Middle frontal gyrus (tissue), 1 donor: Measurements from ENCODE around the gene MCOLN2.
"Not testable (repeated sequence)": the region's sequence is repeated elsewhere in the genome, so short reads cannot be mapped to it uniquely, and the experiment has no call there.

Experiments used
- DNase-seq: peaks from one replicate; pipeline ENCODE4 v3.0.0-alpha.2; 2015; ENCODE audit warnings: low spot score; ENCODE audit errors: extremely low spot score

Gene MCOLN2

DNA sequence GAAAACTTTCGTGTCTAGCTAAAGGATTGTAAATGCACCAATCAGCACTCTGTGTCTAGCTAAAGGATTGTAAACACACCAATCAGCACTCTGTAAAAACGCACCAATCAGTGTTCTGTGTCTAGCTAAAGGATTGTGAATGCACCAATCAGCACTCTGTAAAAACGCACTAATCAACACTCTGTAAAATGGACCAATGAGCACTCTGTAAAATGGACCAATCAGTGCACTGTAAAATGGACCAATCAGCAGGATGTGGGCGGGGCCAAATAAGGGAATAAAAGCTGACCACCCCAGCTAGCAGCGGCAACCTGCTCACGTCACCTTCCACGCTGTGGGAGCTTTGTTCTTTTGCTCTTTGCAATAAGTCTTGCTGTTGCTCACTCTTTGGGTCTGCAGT lies 94.2 kb downstream of the MCOLN2 start:
- not testable (repeated sequence) for DNase-seq

DNA sequence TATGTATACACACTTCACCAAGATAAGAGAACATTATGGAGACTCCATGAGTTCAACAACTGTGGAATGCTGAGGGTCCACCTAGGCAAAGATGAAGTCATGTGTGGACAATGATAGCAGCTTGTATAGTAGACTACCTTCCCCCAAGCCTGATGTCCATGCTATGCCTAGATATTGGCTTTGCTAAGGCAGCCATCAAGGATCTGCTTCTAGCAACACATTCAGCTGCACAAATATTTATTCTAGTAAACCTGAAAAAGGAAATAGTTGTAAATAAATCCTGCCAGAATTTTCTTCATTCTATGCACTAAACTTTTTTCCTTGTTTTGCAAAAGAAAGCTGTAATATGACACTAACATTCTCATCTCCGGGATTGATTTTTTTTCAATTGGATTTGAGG lies 96.9 kb downstream of the MCOLN2 start:
- no peak for DNase-seq

DNA sequence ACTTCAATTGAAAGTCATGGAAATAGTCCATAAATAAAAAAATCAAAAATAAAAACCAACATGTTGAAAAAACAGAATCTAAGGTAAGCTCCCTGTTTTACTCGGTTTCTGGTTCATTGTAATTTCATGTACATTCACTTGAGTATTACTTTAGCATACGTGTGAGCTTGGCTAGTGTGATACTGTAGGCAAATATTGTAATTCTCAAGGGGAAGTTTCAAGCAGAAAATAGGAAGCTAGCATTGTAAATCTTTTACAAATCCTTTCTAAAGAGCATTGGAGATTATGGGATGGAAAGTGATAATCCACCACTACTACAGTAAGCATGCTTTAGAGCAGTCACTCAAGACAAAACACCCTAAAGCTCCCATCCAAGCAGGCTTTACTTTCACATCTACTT lies 100.6 kb downstream of the MCOLN2 start:
- DNase-seq = no peak

DNA sequence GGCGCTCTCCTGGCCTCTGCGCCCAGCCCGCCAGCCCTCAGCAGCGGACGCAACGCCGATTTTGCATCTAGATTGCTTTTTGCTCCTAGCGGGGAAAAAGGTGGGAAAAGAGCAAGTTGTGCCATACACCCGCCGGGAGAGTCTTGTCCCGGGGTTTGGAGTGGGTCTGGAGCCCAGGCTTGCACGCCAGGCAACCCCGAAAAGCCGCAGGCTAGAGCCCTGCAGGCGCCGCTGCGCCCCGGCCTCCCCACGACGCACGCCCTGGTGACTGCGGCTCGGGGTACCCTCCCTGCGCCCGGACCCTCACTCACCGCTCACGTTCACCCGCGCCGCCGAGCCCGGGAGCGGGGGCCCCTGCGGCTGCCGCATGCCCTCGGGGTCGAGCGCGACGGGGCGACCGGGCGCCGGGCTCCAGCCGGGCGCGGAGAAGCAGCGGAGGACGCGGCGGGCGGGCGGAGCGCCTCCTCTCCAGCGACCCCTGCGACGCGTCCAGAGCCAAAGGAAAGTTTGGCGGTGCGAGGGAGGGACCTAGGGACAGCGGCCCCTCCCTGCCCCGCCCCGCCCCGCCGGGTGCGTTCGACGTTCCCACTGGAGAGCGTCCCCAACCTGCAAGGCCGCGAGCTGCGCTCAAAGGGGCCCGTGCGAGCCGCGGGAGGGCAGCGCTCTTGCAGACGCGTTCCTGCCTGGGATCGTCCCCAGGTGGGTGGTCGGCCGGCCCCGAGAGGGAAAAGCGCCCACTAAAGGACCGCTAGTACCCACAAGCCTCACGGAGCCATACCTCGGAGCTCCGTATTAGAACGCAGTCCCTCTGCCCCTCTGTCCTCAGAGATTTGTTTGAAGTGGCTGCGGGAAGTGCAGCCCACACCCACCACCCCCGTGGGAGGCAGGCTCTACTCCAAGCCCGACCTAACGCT lies 104.0 kb downstream of the MCOLN2 start, which contains the start of gene LPAR3:
Gene LPAR3, minus strand, starts transcription at position 502 of the 914 bp plus-strand sequence. CDS start 27,086 bp downstream, outside the sequence.
- DNase-seq = no peak

DNA sequence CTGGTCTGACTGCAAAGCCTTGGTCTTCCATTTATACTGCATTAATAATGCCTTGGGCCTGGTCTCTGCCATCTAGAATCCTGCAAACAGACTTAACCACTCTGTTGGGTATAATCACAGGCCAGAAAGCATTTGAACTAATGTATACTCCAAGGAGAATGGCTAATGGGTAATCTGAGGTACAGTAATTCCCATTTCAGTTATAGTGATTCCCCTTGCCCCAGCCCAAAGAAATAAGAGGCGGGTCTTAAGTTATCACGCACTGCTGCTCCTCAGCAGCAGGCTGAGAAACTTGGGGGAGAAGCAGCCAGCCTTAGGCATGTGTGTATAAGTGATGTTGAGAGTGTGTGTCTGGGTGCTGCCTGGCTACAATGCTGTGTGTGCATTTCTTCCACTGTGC lies 106.3 kb downstream of the MCOLN2 start:
- no peak for DNase-seq

DNA sequence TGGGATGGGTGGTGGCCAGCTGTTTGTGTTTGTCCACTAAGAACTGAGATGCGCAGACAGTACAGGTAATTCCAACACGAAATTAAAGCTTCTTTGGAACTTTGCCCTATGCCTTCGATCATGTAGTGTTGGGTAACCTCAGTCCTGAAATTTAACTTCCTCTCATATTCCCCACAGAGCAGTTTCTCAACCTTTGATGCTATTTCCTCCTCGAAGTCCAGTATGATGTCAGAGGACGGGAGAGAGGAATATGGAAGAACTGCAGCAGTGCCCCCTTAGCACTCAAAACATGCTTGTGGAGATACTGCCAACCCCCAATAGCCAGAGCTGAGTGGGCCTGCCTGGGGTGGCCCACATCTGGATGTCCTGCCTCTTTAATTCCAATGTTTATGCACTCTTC lies 107.5 kb downstream of the MCOLN2 start:
- no peak for DNase-seq

DNA sequence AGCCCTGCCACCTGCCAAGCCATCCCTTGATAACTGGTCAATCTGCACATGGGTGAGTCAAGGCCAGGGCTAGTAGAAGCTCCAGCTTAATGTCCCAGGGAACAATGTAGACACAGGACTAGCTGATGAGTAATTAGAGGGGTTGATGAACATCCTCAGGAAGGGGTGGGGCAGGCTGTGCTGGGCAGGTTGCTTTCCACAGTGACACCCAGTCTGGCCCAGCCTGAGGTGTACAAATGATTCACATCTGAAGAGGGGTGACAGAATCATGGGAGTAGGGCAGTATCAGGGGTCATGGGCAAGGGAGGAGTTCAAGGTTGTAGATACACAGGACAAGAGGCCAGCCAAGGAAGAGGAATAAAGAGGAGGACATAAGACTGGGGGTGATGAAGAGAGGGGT lies 108.2 kb downstream of the MCOLN2 start:
- DNase-seq = no peak

DNA sequence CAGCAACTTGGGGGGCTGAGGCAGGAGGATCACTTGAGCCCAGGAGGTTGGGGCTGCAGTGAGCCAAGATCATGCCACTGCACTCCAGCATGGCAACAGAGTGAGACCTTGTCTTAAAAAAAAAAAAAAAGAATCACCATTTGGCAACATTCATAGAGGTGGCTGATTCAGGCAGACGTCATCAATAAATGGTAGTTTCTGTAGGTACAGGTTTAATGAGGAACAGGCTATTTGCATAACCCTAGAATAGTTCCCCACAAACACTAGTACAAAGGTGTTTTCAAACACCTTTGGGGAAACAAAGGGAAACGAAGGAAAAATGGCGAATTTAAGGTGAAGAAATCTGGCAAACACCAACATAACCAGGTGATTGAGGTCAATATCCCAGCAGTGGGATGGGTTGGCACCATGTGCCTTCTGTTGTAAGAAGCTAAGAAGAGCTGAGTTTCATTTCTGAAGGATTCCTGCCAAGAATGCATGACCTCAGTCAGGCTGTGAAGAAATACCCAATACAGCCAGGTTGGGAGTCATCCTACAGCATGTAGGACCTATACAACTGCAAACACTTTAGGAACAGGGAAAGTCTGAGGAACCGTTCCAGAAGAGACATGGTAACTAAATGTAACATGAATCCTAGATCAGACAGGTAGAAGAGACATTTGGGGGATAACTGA lies 109.5 kb downstream of the MCOLN2 start:
- no peak for DNase-seq

DNA sequence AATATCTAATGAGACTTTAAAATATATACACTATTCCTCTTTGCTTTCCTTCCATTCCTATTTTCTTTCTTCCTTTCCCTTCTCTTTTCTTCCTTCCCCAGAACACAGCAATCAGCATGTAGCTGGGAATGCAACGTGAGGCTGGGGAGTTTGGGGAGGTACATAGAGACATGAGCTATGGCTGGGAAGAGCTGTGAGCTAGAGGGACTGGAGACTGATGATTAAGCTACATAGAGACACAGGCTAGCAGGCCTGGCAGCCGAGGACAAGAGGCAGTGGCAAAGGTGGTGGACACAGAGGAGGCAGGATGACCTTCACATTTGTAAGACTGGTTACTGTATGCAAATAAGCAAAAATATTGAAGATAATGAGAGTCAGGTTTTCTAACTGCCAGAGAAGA lies 111.4 kb downstream of the MCOLN2 start:
- DNase-seq = no peak

DNA sequence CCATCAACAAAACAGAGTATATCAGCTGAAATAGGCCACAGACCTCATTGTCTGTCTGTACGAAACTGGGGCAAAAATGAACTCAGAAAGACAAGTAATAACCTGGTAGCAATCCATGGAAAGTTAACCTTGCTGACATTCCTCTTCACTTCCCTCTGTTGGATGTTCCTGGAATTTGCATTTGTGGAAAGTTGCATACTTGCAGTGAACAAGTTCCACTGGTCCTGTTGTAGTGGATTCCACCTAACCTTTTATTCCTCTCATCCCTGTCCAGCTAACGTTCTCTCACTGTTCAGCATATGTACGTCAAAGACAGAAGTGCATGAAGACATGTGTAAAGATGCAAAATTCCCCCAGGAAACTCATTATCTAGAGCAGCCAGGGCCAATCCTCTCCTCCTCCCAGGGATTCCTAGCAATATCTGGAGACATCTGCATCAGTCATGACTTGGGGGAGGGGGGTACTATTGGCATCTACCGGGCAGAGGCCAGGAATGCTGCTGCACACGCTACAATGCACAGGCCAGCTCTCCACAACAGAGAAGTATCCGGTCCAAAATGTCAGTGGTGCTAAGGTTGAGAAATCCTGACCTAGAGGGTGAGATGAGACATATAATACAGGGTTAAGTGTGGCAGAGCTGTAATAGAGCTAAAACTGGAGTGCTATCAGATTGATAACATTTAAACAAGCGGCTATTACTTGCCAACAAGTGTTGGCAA lies 112.1 kb downstream of the MCOLN2 start:
- DNase-seq = no peak

DNA sequence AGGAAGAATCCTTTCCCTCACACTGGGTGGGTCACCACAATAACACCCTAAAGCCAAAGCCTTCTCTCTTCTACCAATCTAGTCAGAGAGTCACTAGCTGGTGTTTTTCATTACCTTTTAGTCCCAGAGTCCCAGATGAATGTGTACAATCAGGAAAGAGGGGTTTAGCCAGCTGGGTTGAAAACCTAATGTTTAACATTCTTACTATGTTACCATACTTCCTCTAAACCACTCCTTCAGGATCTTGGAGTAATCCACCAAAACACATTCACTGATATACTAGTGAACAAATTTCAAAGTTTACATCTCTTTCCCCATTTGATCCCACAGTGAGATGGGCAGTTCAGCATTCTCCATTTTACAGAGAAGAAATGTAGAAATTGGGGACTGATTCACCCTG lies 113.6 kb downstream of the MCOLN2 start:
- no peak for DNase-seq

DNA sequence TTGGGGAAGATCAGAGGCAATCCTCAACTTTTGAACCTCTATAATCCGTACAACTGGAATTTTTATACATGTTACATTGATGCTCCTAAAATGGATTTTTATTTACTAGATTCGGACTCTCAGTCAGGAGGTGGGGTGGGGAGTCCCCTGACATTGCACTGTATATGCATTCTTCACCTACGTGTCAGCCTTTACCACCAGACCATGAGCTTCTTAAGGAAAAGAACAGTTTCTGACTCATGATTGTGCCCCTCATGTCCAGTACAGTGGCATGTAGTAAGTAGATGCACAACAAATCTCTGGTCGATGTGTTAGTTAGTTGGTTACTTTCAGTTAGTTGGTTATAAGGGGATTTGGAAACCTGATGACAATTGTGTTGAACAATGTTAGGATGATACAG lies 119.3 kb downstream of the MCOLN2 start:
- no peak for DNase-seq

DNA sequence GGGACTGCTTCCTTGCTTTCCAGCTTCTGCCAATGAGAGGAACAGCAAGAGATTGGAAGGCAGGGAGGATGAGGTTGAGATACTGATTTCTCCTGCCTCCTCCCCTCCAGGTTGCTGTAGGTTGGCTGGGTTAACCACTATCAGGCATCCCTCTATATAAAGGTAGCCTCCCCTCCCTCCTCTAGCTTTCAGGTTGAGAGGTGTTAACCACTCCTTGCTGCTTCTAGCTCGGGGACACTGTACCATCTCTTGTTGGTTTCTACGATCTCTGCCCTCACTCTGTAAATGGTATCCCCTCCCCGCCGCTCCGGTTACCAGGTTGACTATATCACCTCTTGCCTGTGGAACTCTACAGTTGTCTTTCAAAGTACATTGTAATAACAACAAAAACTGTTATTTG lies 120.6 kb downstream of the MCOLN2 start:
- no peak for DNase-seq
